HUES64 (cell line): Measurements from ENCODE around the gene PRR33. TPM values are rescaled to one million over a fixed set of nuclear protein-coding genes. Genes with fewer than 3 reads are reported as not detected.
"Not testable (repeated sequence)": the region's sequence is repeated elsewhere in the genome, so short reads cannot be mapped to it uniquely, and the experiment has no call there.

Experiments
- H3K27ac ChIP-seq: 2 replicates; pipeline ENCODE4 v1.7.0; 2013; ENCODE audit warnings: low read depth, low read length, inconsistent platforms
- H3K27me3 ChIP-seq: 2 replicates; pipeline ENCODE4 v1.6.1; 2013; ENCODE audit warnings: mild to moderate bottlenecking, low read length; ENCODE audit not compliant: insufficient read depth
- H3K36me3 ChIP-seq: 2 replicates; pipeline ENCODE4 v1.6.1; 2013; ENCODE audit warnings: mild to moderate bottlenecking, low read length; ENCODE audit not compliant: insufficient read depth
- H3K4me1 ChIP-seq: 2 replicates; pipeline ENCODE4 v1.6.1; 2013; ENCODE audit warnings: mild to moderate bottlenecking, low read length, moderate library complexity; ENCODE audit not compliant: insufficient read depth
- H3K4me3 ChIP-seq: 2 replicates; pipeline ENCODE4 v1.5.1; 2013; ENCODE audit warnings: mild to moderate bottlenecking, low read length, moderate library complexity
- H3K9ac ChIP-seq: 2 replicates; pipeline ENCODE4 v1.6.1; 2013; ENCODE audit warnings: mild to moderate bottlenecking, low read depth, low read length
- H3K9me3 ChIP-seq: 2 replicates; pipeline ENCODE4 v1.6.1; 2013; ENCODE audit warnings: low read depth, low read length; ENCODE audit not compliant: insufficient read depth
- WGBS: fragments of 150-250, 120-280 bp; methylation state at CpG from one replicate; pipeline ENCODE4 v1.1.7; 2013; ENCODE audit warnings: missing lambda C conversion rate; 5-methylcytosine and 5-hydroxymethylcytosine counted together
- polyA plus RNA-seq, 2 experiments: library from polyadenylated mRNA; stranded (reverse); fragments of 50-300 nt; gene quantifications; one replicate each; pipeline ENCODE4 v1.2.3, GENCODE V29; 2013

The PRR33 gene
- polyA plus RNA-seq (2013, experiment 1 of 2): not detected
- polyA plus RNA-seq (2013, experiment 2 of 2): not detected

- 91% methylated on average over 4 of the region's 7 CpGs for WGBS
- H3K27ac ChIP-seq: no peak within 1 kb of the TSS
- no peaks in the 10 kb centered on the region for H3K27me3 ChIP-seq
- H3K9ac ChIP-seq: no peak within 1 kb of the TSS
- no peak within 1 kb of the TSS for H3K4me3 ChIP-seq
- no peaks in the 10 kb centered on the region for H3K36me3 ChIP-seq
- no peaks in the 10 kb centered on the region for H3K4me1 ChIP-seq
- no peaks in the 10 kb centered on the region for H3K9me3 ChIP-seq
These were observed at the start of gene PRR33 for GRCh38 chr11:1891831-1892115. Gene PRR33, minus strand, starts transcription at chr11:1891895. Its CDS starts 1,311 bp downstream, at chr11:1890584.

- not testable (repeated sequence) for H3K9ac ChIP-seq, H3K36me3 ChIP-seq, H3K9me3 ChIP-seq, H3K27ac ChIP-seq, H3K27me3 ChIP-seq, H3K4me3 ChIP-seq, H3K4me1 ChIP-seq
- WGBS: 100% methylated on average over 1 of the region's 1 CpG
These were observed 48.1 kb upstream of the PRR33 start for GRCh38 chr11:1939788-1940187.

- H3K4me3 ChIP-seq: no peak overlapping the region
- H3K27me3 ChIP-seq: no peaks in the 10 kb centered on the region
- H3K4me1 ChIP-seq: no peaks in the 10 kb centered on the region
- no peaks in the 10 kb centered on the region for H3K9me3 ChIP-seq
- no peaks in the 10 kb centered on the region for H3K36me3 ChIP-seq
- no peak overlapping the region for H3K9ac ChIP-seq
- WGBS: 88% methylated on average over 23 of the region's 23 CpGs
- H3K27ac ChIP-seq: no peak overlapping the region
These were observed 47.4 kb upstream of the PRR33 start for GRCh38 chr11:1939006-1939625.

GRCh38 chr11:1938343-1939005 lies 46.8 kb upstream of the PRR33 start:
- no peak overlapping the region for H3K9ac ChIP-seq
- no peaks in the 10 kb centered on the region for H3K36me3 ChIP-seq
- H3K9me3 ChIP-seq: no peaks in the 10 kb centered on the region
- WGBS: 87% methylated on average over 27 of the region's 27 CpGs
- H3K27me3 ChIP-seq: no peaks in the 10 kb centered on the region
- no peak overlapping the region for H3K27ac ChIP-seq
- no peak overlapping the region for H3K4me3 ChIP-seq
- H3K4me1 ChIP-seq: no peaks in the 10 kb centered on the region

GRCh38 chr11:1937616-1938342 lies 46.1 kb upstream of the PRR33 start:
- Histone ChIP-seq H3K4me3 (no peak overlapping the region), H3K36me3 (no peaks in the 10 kb centered on the region), H3K27ac (no peak overlapping the region), H3K9ac (no peak overlapping the region), H3K4me1 (no peaks in the 10 kb centered on the region), H3K27me3 (no peaks in the 10 kb centered on the region), H3K9me3 (no peaks in the 10 kb centered on the region)
- 90% methylated on average over 35 of the region's 35 CpGs for WGBS

- H3K27ac ChIP-seq: no peak overlapping the region
- no peak overlapping the region; the same call in 1 of the 2 replicates for H3K9ac ChIP-seq
- no peaks in the 10 kb centered on the region for H3K36me3 ChIP-seq
- no peak overlapping the region for H3K4me3 ChIP-seq
- H3K4me1 ChIP-seq: no peaks in the 10 kb centered on the region
- H3K27me3 ChIP-seq: no peaks in the 10 kb centered on the region
- WGBS: 93% methylated on average over 34 of the region's 34 CpGs
- no peaks in the 10 kb centered on the region for H3K9me3 ChIP-seq
These were observed 45.3 kb upstream of the PRR33 start for GRCh38 chr11:1936781-1937615.

GRCh38 chr11:1936072-1936780 lies 44.5 kb upstream of the PRR33 start:
- Histone ChIP-seq H3K9me3 (no peaks in the 10 kb centered on the region), H3K27me3 (no peaks in the 10 kb centered on the region), H3K9ac (no peak overlapping the region), H3K4me3 (no peak overlapping the region), H3K27ac (no peak overlapping the region), H3K4me1 (no peaks in the 10 kb centered on the region), H3K36me3 (no peaks in the 10 kb centered on the region)
- WGBS: 93% methylated on average over 34 of the region's 34 CpGs

GRCh38 chr11:1935156-1936071 lies 43.7 kb upstream of the PRR33 start:
- Histone ChIP-seq H3K9ac (no peak overlapping the region), H3K4me3 (no peak overlapping the region), H3K4me1 (no peaks in the 10 kb centered on the region), H3K36me3 (no peaks in the 10 kb centered on the region), H3K9me3 (no peaks in the 10 kb centered on the region), H3K27ac (no peak overlapping the region), H3K27me3 (no peaks in the 10 kb centered on the region)
- 92% methylated on average over 33 of the region's 33 CpGs for WGBS

- Histone ChIP-seq H3K9ac (no peak overlapping the region), H3K27ac (no peak overlapping the region), H3K4me1 (no peaks in the 10 kb centered on the region), H3K9me3 (no peaks in the 10 kb centered on the region), H3K36me3 (no peaks in the 10 kb centered on the region), H3K27me3 (no peaks in the 10 kb centered on the region), H3K4me3 (no peak overlapping the region)
- WGBS: 85% methylated on average over 24 of the region's 24 CpGs
These were observed 42.9 kb upstream of the PRR33 start for GRCh38 chr11:1934335-1935155.
